WTC11 (cell line): ENCODE measurements around the gene ZNF394. TPM values are rescaled to one million over a fixed set of nuclear protein-coding genes. Genes with fewer than 3 reads are reported as not detected.

Source experiments
- ATAC-seq: fragments of 200-7000 bp; cut with Tn5 transposase; 2 replicates; pipeline ENCODE4 v1.10.0; 2021; ENCODE audit warnings: mild to moderate bottlenecking, moderate library complexity
- CTCF ChIA-PET: fragments of 300-600 bp; sonication (Branson Sonifier 250); formaldehyde crosslinking; loops from one replicate; lab custom pipeline; 2021; ENCODE audit warnings: antibody characterized with exemption; lab: Charles Lee
- POLR2A ChIA-PET: fragments of 350-600 bp; sonication (Branson Sonifier 250); formaldehyde crosslinking; loops from one replicate; lab custom pipeline; 2021; ENCODE audit warnings: antibody characterized with exemption; lab: Charles Lee
- DNase-seq: peaks from one replicate; pipeline ENCODE4 v3.0.0; 2021; ENCODE audit warnings: low spot score
- H3K27ac Mint-ChIP-seq: 2 replicates; pipeline ENCODE4 v1.8.0; 2021; ENCODE audit warnings: mixed read lengths
- H3K27me3 Mint-ChIP-seq: 2 replicates; pipeline ENCODE4 v1.8.0; 2021; ENCODE audit warnings: low read depth, mild to moderate bottlenecking, moderate library complexity, mixed read lengths
- H3K36me3 Mint-ChIP-seq: 2 replicates; pipeline ENCODE4 v1.8.0; 2021; ENCODE audit warnings: mixed read lengths
- H3K4me1 Mint-ChIP-seq: 2 replicates; pipeline ENCODE4 v1.8.0; 2022; ENCODE audit warnings: mixed read lengths
- H3K4me3 Mint-ChIP-seq: 2 replicates; pipeline ENCODE4 v1.8.0; 2021; ENCODE audit warnings: mild to moderate bottlenecking, moderate library complexity, mixed read lengths
- H3K9me3 Mint-ChIP-seq: 2 replicates; pipeline ENCODE4 v1.8.0; 2021; ENCODE audit warnings: mixed read lengths
- ATF2 ChIP-seq: sonication (generic); formaldehyde crosslinking; IDR thresholded peaks from 2 replicates; pipeline ENCODE4 v1.8.1; 2022; ENCODE audit warnings: low read depth, missing genetic modification reagents, borderline replicate concordance
- ATF3 ChIP-seq: sonication (generic); formaldehyde crosslinking; conservative IDR thresholded peaks from 2 replicates; pipeline ENCODE4 v1.8.1; 2022; ENCODE audit warnings: mild to moderate bottlenecking, missing genetic modification reagents
- E2F1 ChIP-seq: sonication (generic); formaldehyde crosslinking; IDR thresholded peaks from 2 replicates; pipeline ENCODE4 v1.8.0; 2022; ENCODE audit warnings: mild to moderate bottlenecking, missing genetic modification reagents
- HMGXB4 ChIP-seq: sonication (generic); formaldehyde crosslinking; IDR thresholded peaks from 2 replicates; pipeline ENCODE4 v1.8.1; 2023; ENCODE audit warnings: mild to moderate bottlenecking, moderate library complexity, missing genetic modification reagents
- KAT7 ChIP-seq: sonication (generic); formaldehyde crosslinking; IDR thresholded peaks from 2 replicates; pipeline ENCODE4 v1.8.1; 2023; ENCODE audit warnings: missing genetic modification reagents, mild to moderate bottlenecking, borderline replicate concordance
- MAX ChIP-seq: sonication (generic); formaldehyde crosslinking; IDR thresholded peaks from 2 replicates; pipeline ENCODE4 v1.8.0; 2022; ENCODE audit warnings: mild to moderate bottlenecking, missing genetic modification reagents
- MLX ChIP-seq: sonication (generic); formaldehyde crosslinking; IDR thresholded peaks from 2 replicates; pipeline ENCODE4 v1.8.1; 2023; ENCODE audit warnings: mild to moderate bottlenecking, missing genetic modification reagents, moderate library complexity
- NR2C2 ChIP-seq: sonication (generic); formaldehyde crosslinking; IDR thresholded peaks from 2 replicates; pipeline ENCODE4 v1.8.0; 2022; ENCODE audit warnings: mild to moderate bottlenecking, missing genetic modification reagents
- RELA ChIP-seq: sonication (generic); formaldehyde crosslinking; IDR thresholded peaks from 2 replicates; pipeline ENCODE4 v1.8.1; 2022; ENCODE audit warnings: missing genetic modification reagents, mild to moderate bottlenecking, borderline replicate concordance
- RORB ChIP-seq: fragments of 250-450 bp; sonication (Bioruptor Pico); IDR thresholded peaks from 2 replicates; pipeline ENCODE4 v1.9.0; 2021; ENCODE audit warnings: mild to moderate bottlenecking
- SP1 ChIP-seq: sonication (generic); formaldehyde crosslinking; conservative IDR thresholded peaks from 2 replicates; pipeline ENCODE4 v1.8.1; 2022; ENCODE audit warnings: missing genetic modification reagents
- TEAD1 ChIP-seq: sonication (generic); formaldehyde crosslinking; IDR thresholded peaks from 2 replicates; pipeline ENCODE4 v1.8.0; 2022; ENCODE audit warnings: mild to moderate bottlenecking, missing genetic modification reagents
- TP53 ChIP-seq: sonication (generic); formaldehyde crosslinking; IDR thresholded peaks from 2 replicates; pipeline ENCODE4 v1.8.1; 2023; ENCODE audit warnings: mild to moderate bottlenecking, missing genetic modification reagents
- ZBTB21 ChIP-seq: sonication (generic); formaldehyde crosslinking; IDR thresholded peaks from 2 replicates; pipeline ENCODE4 v1.8.1; 2023; ENCODE audit warnings: mild to moderate bottlenecking, missing genetic modification reagents, borderline replicate concordance
- ZBTB43 ChIP-seq: sonication (generic); formaldehyde crosslinking; IDR thresholded peaks from 2 replicates; pipeline ENCODE4 v1.8.1; 2023; ENCODE audit warnings: mild to moderate bottlenecking, missing genetic modification reagents
- ZMAT4 ChIP-seq: fragments of 250-450 bp; sonication (Bioruptor Pico); IDR thresholded peaks from 2 replicates; pipeline ENCODE4 v1.9.0; 2021; ENCODE audit warnings: mild to moderate bottlenecking
- ZNF232 ChIP-seq: sonication (generic); formaldehyde crosslinking; IDR thresholded peaks from 2 replicates; pipeline ENCODE4 v1.8.0; 2022; ENCODE audit warnings: mild to moderate bottlenecking, missing genetic modification reagents
- ZNF281 ChIP-seq: sonication (generic); formaldehyde crosslinking; IDR thresholded peaks from 2 replicates; pipeline ENCODE4 v1.8.0; 2023; ENCODE audit warnings: mild to moderate bottlenecking, missing genetic modification reagents
- total RNA-seq: library from RNA; stranded (reverse); gene quantifications from 3 replicates; pipeline ENCODE4 v1.2.3, GENCODE V29; 2021

Gene ZNF394
- total RNA-seq, 1 experiment from 2014 or later = 24.0 TPM

- no peak for ATAC-seq
- Mint-ChIP-seq H3K27me3 (peaks cover 24% of the 10 kb centered on the region), H3K4me3 (no peak overlapping the region), H3K4me1 (no peaks in the 10 kb centered on the region), H3K36me3 (peaks cover 20% of the 10 kb centered on the region), H3K27ac (no peak overlapping the region), H3K9me3 (peaks cover 47% of the 10 kb centered on the region)
- POLR2A ChIA-PET = interaction anchor here (0.7 kb wide), 1 partner anchor 475 kb away, joined by 3 read pairs; no protein-coding TSS in a partner anchor
- CTCF ChIA-PET = no interaction called here
- DNase-seq = no peak
- TF ChIP-seq TEAD1 (CRISPR knock-in tag) = no peak
- no peak for TF ChIP-seq ZBTB43
- TF ChIP-seq SP1 (CRISPR knock-in tag) = no peak
- TF ChIP-seq ATF3 (CRISPR knock-in tag) = no peak
- TF ChIP-seq KAT7 (CRISPR knock-in tag) = no peak
- TF ChIP-seq NR2C2 (CRISPR knock-in tag) = no peak
- TF ChIP-seq ZNF232 = no peak
- TF ChIP-seq ATF2 (CRISPR knock-in tag) = no peak
- no peak for TF ChIP-seq ZMAT4 (CRISPR knock-in tag)
- TF ChIP-seq E2F1 (CRISPR knock-in tag) = no peak
- no peak for TF ChIP-seq MAX (CRISPR knock-in tag)
Observed at GRCh38 chr7:99541212-99541611, 41.1 kb upstream of the ZNF394 start.

GRCh38 chr7:99540542-99540941 lies 40.5 kb upstream of the ZNF394 start:
- ATAC-seq = no peak
- ChIA-PET POLR2A (no interaction called here), CTCF (no interaction called here)
- DNase-seq = no peak
- peaks cover 47% of the 10 kb centered on the region for H3K9me3 Mint-ChIP-seq
- peaks cover 20% of the 10 kb centered on the region for H3K36me3 Mint-ChIP-seq
- no peak overlapping the region for H3K4me3 Mint-ChIP-seq
- peaks cover 26% of the 10 kb centered on the region for H3K27me3 Mint-ChIP-seq
- H3K27ac Mint-ChIP-seq = no peak overlapping the region
- no peaks in the 10 kb centered on the region for H3K4me1 Mint-ChIP-seq
- no peak for TF ChIP-seq ZNF281 (CRISPR knock-in tag)
- TF ChIP-seq TP53 (CRISPR knock-in tag) = no peak

- no peaks in the 10 kb centered on the region for H3K4me1 Mint-ChIP-seq
- no peak for ATAC-seq
- no peak overlapping the region for H3K27ac Mint-ChIP-seq
- no peak for DNase-seq
- ChIA-PET CTCF (no interaction called here), POLR2A (no interaction called here)
- H3K36me3 Mint-ChIP-seq = peaks cover 17% of the 10 kb centered on the region
- no peak overlapping the region for H3K4me3 Mint-ChIP-seq
- peaks cover 26% of the 10 kb centered on the region for H3K27me3 Mint-ChIP-seq
- peaks cover 48% of the 10 kb centered on the region for H3K9me3 Mint-ChIP-seq
- TF ChIP-seq ATF2 (CRISPR knock-in tag) = no peak
- no peak for TF ChIP-seq HMGXB4 (CRISPR knock-in tag)
- TF ChIP-seq MLX (CRISPR knock-in tag) = no peak
- no peak for TF ChIP-seq RORB
- TF ChIP-seq SP1 (CRISPR knock-in tag) = no peak
- no peak for TF ChIP-seq ZNF232
- TF ChIP-seq ZBTB21 (CRISPR knock-in tag) = no peak
- no peak for TF ChIP-seq RELA (CRISPR knock-in tag)
Observed at GRCh38 chr7:99539213-99539811, 39.2 kb upstream of the ZNF394 start.
